Trophoblast cell (in vitro differentiated cells and primary cell): ENCODE results near the gene SULT1A1. TPM values are rescaled to one million over a fixed set of nuclear protein-coding genes. Genes with fewer than 3 reads are reported as not detected.
"Not testable (repeated sequence)": the region's sequence is repeated elsewhere in the genome, so short reads cannot be mapped to it uniquely, and the experiment has no call there.

Experiments used
- DNase-seq, 2 donors: peaks; one replicate each; pipeline ENCODE4 v3.0.0-alpha.2; 2016
- H2AFZ ChIP-seq: 2 replicates; pipeline ENCODE4 v1.6.1; 2013; ENCODE audit warnings: low read length, moderate library complexity, mild to moderate bottlenecking; ENCODE audit not compliant: insufficient read depth, poor library complexity
- H2AK5ac ChIP-seq: 2 replicates; pipeline ENCODE4 v1.6.1; 2013; ENCODE audit warnings: mild to moderate bottlenecking, low read length
- H2BK120ac ChIP-seq: 2 replicates; pipeline ENCODE4 v1.6.1; 2013; ENCODE audit warnings: low read length, mild to moderate bottlenecking, moderate library complexity; ENCODE audit not compliant: insufficient read depth, poor library complexity
- H2BK12ac ChIP-seq: 2 replicates; pipeline ENCODE4 v1.6.1; 2013; ENCODE audit warnings: mild to moderate bottlenecking, low read length, moderate library complexity
- H2BK5ac ChIP-seq: 2 replicates; pipeline ENCODE4 v1.6.1; 2013; ENCODE audit warnings: low read length, low read depth, moderate library complexity, mild to moderate bottlenecking; ENCODE audit not compliant: poor library complexity
- H3K14ac ChIP-seq: 2 replicates; pipeline ENCODE4 v1.6.1; 2013; ENCODE audit warnings: mild to moderate bottlenecking, low read length
- H3K18ac ChIP-seq: 2 replicates; pipeline ENCODE4 v1.6.1; 2013; ENCODE audit warnings: mild to moderate bottlenecking, low read length
- H3K23ac ChIP-seq: 2 replicates; pipeline ENCODE4 v1.6.1; 2013; ENCODE audit warnings: low read length
- H3K27ac ChIP-seq: 2 replicates; pipeline ENCODE4 v1.5.1; 2013; ENCODE audit warnings: low read depth, mild to moderate bottlenecking, inconsistent platforms, low read length, moderate library complexity
- H3K27me3 ChIP-seq: 2 replicates; pipeline ENCODE4 v1.6.1; 2013; ENCODE audit warnings: inconsistent platforms, mild to moderate bottlenecking, low read length, moderate library complexity; ENCODE audit not compliant: insufficient read depth
- H3K36me3 ChIP-seq, 2 experiments: 1 replicate in 1 of 2; 2 replicates in 1 of 2; pipeline ENCODE4 v1.6.1; 2013; ENCODE audit warnings: low read length in 2 of 2, mild to moderate bottlenecking in 2 of 2, moderate library complexity in 1 of 2; ENCODE audit not compliant: insufficient read depth in 2 of 2, control insufficient read depth in 1 of 2
- H3K4ac ChIP-seq: 2 replicates; pipeline ENCODE4 v1.6.1; 2013; ENCODE audit warnings: low read depth, mild to moderate bottlenecking, low read length, moderate library complexity
- H3K4me1 ChIP-seq, 2 experiments: 1 replicate in 1 of 2; 2 replicates in 1 of 2; pipeline ENCODE4 v1.6.1; 2013; ENCODE audit warnings: low read length in 2 of 2, mild to moderate bottlenecking in 2 of 2, moderate library complexity in 1 of 2; ENCODE audit not compliant: insufficient read depth in 2 of 2, control insufficient read depth in 1 of 2
- H3K4me2 ChIP-seq: 2 replicates; pipeline ENCODE4 v1.6.1; 2013; ENCODE audit warnings: inconsistent platforms, mild to moderate bottlenecking, low read length, moderate library complexity
- H3K4me3 ChIP-seq: 2 replicates; pipeline ENCODE4 v1.5.1; 2013; ENCODE audit warnings: mild to moderate bottlenecking, low read depth, low read length, inconsistent platforms
- H3K79me1 ChIP-seq: one replicate; pipeline ENCODE4 v1.6.1; 2013; ENCODE audit warnings: low read length
- H3K79me2 ChIP-seq: 2 replicates; pipeline ENCODE4 v1.6.1; 2013; ENCODE audit warnings: low read length, mild to moderate bottlenecking; ENCODE audit not compliant: control insufficient read depth, insufficient read depth, poor library complexity
- H3K9ac ChIP-seq: 2 replicates; pipeline ENCODE4 v1.6.1; 2013; ENCODE audit warnings: mild to moderate bottlenecking, low read length
- H3K9me3 ChIP-seq: 2 replicates; pipeline ENCODE4 v1.6.1; 2013; ENCODE audit warnings: low read depth, mild to moderate bottlenecking, control low read depth, inconsistent platforms, low read length; ENCODE audit not compliant: insufficient read depth
- H4K12ac ChIP-seq: 2 replicates; pipeline ENCODE4 v1.6.1; 2013; ENCODE audit warnings: low read depth, mild to moderate bottlenecking, low read length, moderate library complexity
- H4K8ac ChIP-seq: 2 replicates; pipeline ENCODE4 v1.6.1; 2013; ENCODE audit warnings: low read depth, mild to moderate bottlenecking, low read length, moderate library complexity
- H4K91ac ChIP-seq: one replicate; pipeline ENCODE4 v1.6.1; 2013; ENCODE audit warnings: low read depth, mild to moderate bottlenecking, low read length, moderate library complexity
- WGBS: extraction: QIAGEN DNeasy Blood & Tissue Kit; methylation state at CpG from one replicate; pipeline ENCODE4 v1.1.7; 2013; ENCODE audit warnings: missing lambda C conversion rate; ENCODE audit not compliant: insufficient read length, insufficient coverage; ENCODE audit errors: extremely low coverage; 5-methylcytosine and 5-hydroxymethylcytosine counted together
- polyA plus RNA-seq: library from polyadenylated mRNA; stranded (reverse); fragments of 200-250 nt; gene quantifications from 2 replicates; pipeline ENCODE4 v1.2.3, GENCODE V29; 2013

SULT1A1 gene
- 0.53 and 0.93 TPM in 2 replicates for polyA plus RNA-seq

GRCh38 chr16:28609631-28610594 is at the start of gene SULT1A1:
TSS of gene SULT1A1 (minus strand) at chr16:28610044. CDS start at chr16:28608855, 1,189 bp downstream.
- Histone ChIP-seq H2BK12ac (no peak within 1 kb of the TSS), H4K12ac (no peak within 1 kb of the TSS), H3K23ac (no peak within 1 kb of the TSS), H3K4ac (no peak within 1 kb of the TSS), H3K4me2 (no peak within 1 kb of the TSS), H2AFZ (no peak within 1 kb of the TSS), H4K8ac (no peak within 1 kb of the TSS), H3K27ac (no peak within 1 kb of the TSS), H2BK120ac (no peak within 1 kb of the TSS), H3K4me3 (peak within 1 kb of the TSS; percentile 35), H2BK5ac (no peak within 1 kb of the TSS), H3K4me1 (peaks cover 0 to 6% of the 10 kb centered on the region in 2 experiments), H3K9me3 (no peaks in the 10 kb centered on the region), H3K36me3 (no peaks in the 10 kb centered on the region), H3K27me3 (no peaks in the 10 kb centered on the region), H2AK5ac (no peak within 1 kb of the TSS), H3K79me1 (no peaks in the 10 kb centered on the region), H3K14ac (no peak within 1 kb of the TSS), H4K91ac (no peak within 1 kb of the TSS), H3K18ac (no peak within 1 kb of the TSS), H3K79me2 (no peaks in the 10 kb centered on the region), H3K9ac (no peak within 1 kb of the TSS)
- no CpG with 5 or more reads among the region's 11 CpGs for WGBS
- peak; percentile 82 to 90 for DNase-seq

- WGBS: no CpG with 5 or more reads among the region's 2 CpGs
These were observed 30.1 kb upstream of the SULT1A1 start for GRCh38 chr16:28639959-28640358.

GRCh38 chr16:28638359-28638758 is 28.5 kb upstream of the SULT1A1 start:
- H4K12ac ChIP-seq, H2BK12ac ChIP-seq, H3K36me3 ChIP-seq, H3K4me3 ChIP-seq, H3K9me3 ChIP-seq, H3K23ac ChIP-seq, H3K79me2 ChIP-seq, H2BK120ac ChIP-seq, H4K8ac ChIP-seq, H2BK5ac ChIP-seq, H3K9ac ChIP-seq, H4K91ac ChIP-seq, H3K14ac ChIP-seq, H2AK5ac ChIP-seq, H3K27ac ChIP-seq, H3K4me1 ChIP-seq, H3K27me3 ChIP-seq, H3K79me1 ChIP-seq, H3K4ac ChIP-seq, DNase-seq, H3K4me2 ChIP-seq, H3K18ac ChIP-seq, H2AFZ ChIP-seq: not testable (repeated sequence)
- WGBS: no CpG with 5 or more reads among the region's 5 CpGs

More at GRCh38 chr16:28639959-28640358, 30.1 kb upstream of the SULT1A1 start:
- H2BK5ac ChIP-seq, H2AK5ac ChIP-seq, H2BK12ac ChIP-seq, H3K27ac ChIP-seq, H3K27me3 ChIP-seq, H2AFZ ChIP-seq, H3K4ac ChIP-seq, H3K4me2 ChIP-seq, H3K79me1 ChIP-seq, H3K36me3 ChIP-seq, H3K18ac ChIP-seq, H4K91ac ChIP-seq, H2BK120ac ChIP-seq, H3K9ac ChIP-seq, DNase-seq, H3K4me1 ChIP-seq, H3K4me3 ChIP-seq, H4K12ac ChIP-seq, H3K79me2 ChIP-seq, H4K8ac ChIP-seq, H3K23ac ChIP-seq, H3K9me3 ChIP-seq, H3K14ac ChIP-seq: not testable (repeated sequence)

GRCh38 chr16:28637765-28638164 is 27.9 kb upstream of the SULT1A1 start, which contains the start of gene NPIPB8:
TSS of gene NPIPB8 (plus strand) at chr16:28638065. CDS start at chr16:28638361, 296 bp downstream.
- DNase-seq, H3K4ac ChIP-seq, H2BK120ac ChIP-seq, H3K36me3 ChIP-seq, H4K12ac ChIP-seq, H3K79me1 ChIP-seq, H3K14ac ChIP-seq, H3K4me1 ChIP-seq, H3K4me2 ChIP-seq, H3K79me2 ChIP-seq, H3K9ac ChIP-seq, H3K9me3 ChIP-seq, H3K27me3 ChIP-seq, H2AFZ ChIP-seq, H2AK5ac ChIP-seq, H3K23ac ChIP-seq, H3K4me3 ChIP-seq, H4K8ac ChIP-seq, H2BK5ac ChIP-seq, H3K18ac ChIP-seq, H4K91ac ChIP-seq, H3K27ac ChIP-seq, H2BK12ac ChIP-seq: not testable (repeated sequence)
- no CpG with 5 or more reads among the region's 1 CpG for WGBS
